Ascending aorta (tissue), 2 donors: ENCODE measurements around the gene UGT2A1. TPM values are rescaled to one million over a fixed set of nuclear protein-coding genes. Genes with fewer than 3 reads are reported as not detected.
"Not testable (repeated sequence)": the region's sequence is repeated elsewhere in the genome, so short reads cannot be mapped to it uniquely, and the experiment has no call there.

Source experiments
- DNase-seq, 2 donors: peaks; one replicate each; pipeline ENCODE4 v3.0.0-alpha.2; 2019; ENCODE audit warnings: low spot score in 2 of 2
- H3K27ac ChIP-seq, 2 donors: fragments of 200-600 bp; sonication (generic); one replicate each; pipeline ENCODE4 v1.5.1; 2016 to 2017; ENCODE audit warnings: mild to moderate bottlenecking in 1 of 2
- H3K27me3 ChIP-seq: fragments of 200-600 bp; sonication (generic); one replicate; pipeline ENCODE4 v1.5.1; 2017
- H3K36me3 ChIP-seq, 2 donors: fragments of 200-600 bp; sonication (generic); one replicate each; pipeline ENCODE4 v1.5.1; 2016
- H3K4me1 ChIP-seq, 2 donors: fragments of 200-600 bp; sonication (generic); one replicate each; pipeline ENCODE4 v1.5.1; 2016 to 2017; ENCODE audit warnings: mild to moderate bottlenecking in 1 of 2
- H3K4me3 ChIP-seq, 2 donors: fragments of 200-600 bp; sonication (generic); one replicate each; pipeline ENCODE4 v1.5.1; 2016 to 2017; ENCODE audit warnings: mild to moderate bottlenecking in 1 of 2
- H3K9me3 ChIP-seq, 2 donors: fragments of 200-600 bp; sonication (generic); one replicate each; pipeline ENCODE4 v1.5.1; 2016
- CTCF ChIP-seq, 3 experiments: fragments of 200-600 bp in 2 of 3; fragments of 450-650 bp in 1 of 3; sonication (generic) in 2 of 3; IDR thresholded peaks; one replicate each; pipeline ENCODE4 v1.5.1; 2016 to 2019; ENCODE audit warnings: antibody characterized with exemption in 3 of 3, mild to moderate bottlenecking in 1 of 3, moderate library complexity in 1 of 3
- intact Hi-C: fragments of 100-400 bp; cut with DNase I; formaldehyde crosslinking; loops from one replicate; pipeline ENCODE4 v1.15.1; 2023
- total RNA-seq: library from RNA; depleted of rRNA; stranded (reverse); fragments of >200 nt; gene quantifications from one replicate; pipeline ENCODE4 v1.1.0, GENCODE V29; 2016

Gene UGT2A1
- total RNA-seq, 1 donor from 2014 or later, result not detected

DNA sequence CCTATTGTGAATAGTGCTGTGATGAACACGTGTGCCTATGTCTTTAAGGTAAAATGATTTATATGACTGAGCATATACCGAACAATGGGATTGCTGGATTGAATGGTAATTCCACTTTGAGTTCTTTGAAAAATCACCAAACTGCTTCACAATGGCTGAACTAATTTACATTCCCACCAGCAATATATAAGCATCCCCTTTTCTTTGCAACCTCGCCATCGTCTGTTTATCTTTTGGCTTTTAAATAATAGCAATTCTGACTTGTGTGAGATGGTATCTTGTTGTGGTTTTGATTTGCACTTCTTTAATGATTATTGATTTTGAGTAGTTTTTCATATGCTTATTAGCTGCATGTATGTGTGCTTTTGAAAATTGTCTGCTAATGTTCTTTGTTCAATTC, 31.8 kb upstream of the UGT2A1 start:
- intact Hi-C loops, result loop anchor here (10.0 kb wide), 1 partner anchor 190 kb away; no protein-coding TSS in a partner anchor
- no peak for DNase-seq

GRCh38 chr4:69668680-69669079, 15.6 kb upstream of the UGT2A1 start:
- no peak overlapping the region for H3K27ac ChIP-seq
- H3K4me1 ChIP-seq, result no peaks in the 10 kb centered on the region
- no peaks in the 10 kb centered on the region for H3K36me3 ChIP-seq
- TF ChIP-seq CTCF (IDR thresholded peaks at IDR 0.05), result no peak
- DNase-seq, result no peak
- intact Hi-C loops, result no loop called here
- no peak overlapping the region for H3K4me3 ChIP-seq
- no peaks in the 10 kb centered on the region for H3K27me3 ChIP-seq
- H3K9me3 ChIP-seq, result no peaks in the 10 kb centered on the region

More for the DNA sequence above, 31.8 kb upstream of the UGT2A1 start:
- H3K4me1 ChIP-seq, result no peaks in the 10 kb centered on the region
- H3K27ac ChIP-seq, result no peak overlapping the region
- no peaks in the 10 kb centered on the region for H3K27me3 ChIP-seq
- no peaks in the 10 kb centered on the region for H3K9me3 ChIP-seq
- no peak for TF ChIP-seq CTCF (IDR thresholded peaks at IDR 0.05)
- no peak overlapping the region for H3K4me3 ChIP-seq
- no peaks in the 10 kb centered on the region for H3K36me3 ChIP-seq

DNA sequence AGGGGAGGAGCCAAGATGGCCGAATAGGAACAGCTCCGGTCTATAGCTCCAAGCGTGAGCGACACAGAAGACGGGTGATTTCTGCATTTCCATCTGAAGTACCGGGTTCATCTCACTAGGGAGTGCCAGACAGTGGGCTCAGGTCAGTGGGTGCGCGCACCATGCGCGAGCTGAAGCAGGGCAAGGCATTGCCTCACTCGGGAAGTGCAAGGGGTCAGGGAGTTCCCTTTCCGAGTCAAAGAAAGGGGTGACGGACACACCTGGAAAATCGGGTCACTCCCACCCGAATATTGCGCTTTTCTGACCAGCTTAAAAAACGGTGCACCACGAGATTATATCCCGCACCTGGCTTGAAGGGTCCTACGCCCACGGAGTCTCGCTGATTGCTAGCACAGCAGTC, 11.0 kb upstream of the UGT2A1 start:
- H3K36me3 ChIP-seq, intact Hi-C loops: not testable (repeated sequence)

DNA sequence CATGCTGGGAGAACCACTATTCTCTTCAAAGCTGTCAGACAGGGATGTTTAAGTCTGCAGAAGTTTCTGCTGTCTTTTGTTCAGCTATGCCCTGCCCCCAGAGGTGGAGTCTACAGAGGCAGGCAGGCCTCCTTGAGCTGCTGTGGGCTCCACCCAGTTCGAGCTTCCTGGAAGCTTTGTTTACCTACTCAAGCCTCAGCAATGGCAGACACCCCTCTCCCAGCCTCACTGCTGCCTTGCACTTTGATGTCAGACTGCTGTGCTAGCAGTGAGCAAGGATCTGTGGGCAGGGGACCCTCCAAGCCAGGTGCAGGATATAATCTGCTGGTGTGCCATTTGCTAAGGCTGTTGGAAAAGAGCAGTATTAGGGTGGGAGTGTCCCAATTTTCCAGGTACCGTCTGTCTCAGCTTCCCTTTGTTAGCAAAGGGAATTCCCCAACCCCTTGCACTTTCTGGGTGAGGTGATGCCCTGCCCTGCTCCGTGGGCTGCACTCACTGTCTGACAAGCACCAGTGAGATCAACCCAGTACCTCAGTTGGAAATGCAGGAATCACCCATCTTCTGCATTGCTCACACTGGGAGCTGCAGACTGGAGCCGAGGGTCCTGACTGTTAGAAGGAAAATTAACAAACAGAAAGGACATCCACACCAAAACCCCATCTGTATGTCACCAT, 8.2 kb upstream of the UGT2A1 start:
- H3K9me3 ChIP-seq, H3K4me3 ChIP-seq, H3K4me1 ChIP-seq, DNase-seq, H3K27ac ChIP-seq, H3K36me3 ChIP-seq, H3K27me3 ChIP-seq, intact Hi-C loops: not testable (repeated sequence)

More for the DNA sequence above, 11.0 kb upstream of the UGT2A1 start:
- H3K27me3 ChIP-seq, H3K4me1 ChIP-seq, H3K27ac ChIP-seq, DNase-seq, H3K9me3 ChIP-seq, H3K4me3 ChIP-seq: not testable (repeated sequence)

DNA sequence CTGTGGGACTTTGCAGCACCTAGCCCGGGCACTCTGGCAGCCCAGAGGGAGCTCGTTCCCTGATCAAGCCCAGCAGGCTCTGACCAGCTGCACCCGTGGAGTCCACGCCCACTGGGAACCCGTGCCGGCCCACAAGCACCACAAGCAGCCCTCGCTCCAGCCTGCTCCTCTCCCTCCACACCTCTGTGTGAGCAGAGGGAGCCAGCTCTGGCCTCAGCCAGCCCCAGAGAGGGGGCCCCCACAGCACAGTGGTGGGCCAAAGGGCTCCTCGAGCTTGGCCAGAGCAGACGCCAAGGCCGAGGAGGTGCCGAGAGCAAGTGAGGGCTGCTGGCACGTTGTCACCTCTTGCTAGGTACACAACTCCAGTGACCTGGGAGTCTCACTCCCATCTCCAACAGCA, 5.1 kb upstream of the UGT2A1 start:
- intact Hi-C loops, result no loop called here
- TF ChIP-seq CTCF (IDR thresholded peaks at IDR 0.05), result no peak
- no peak for DNase-seq
- no peaks in the 10 kb centered on the region for H3K9me3 ChIP-seq
- no peaks in the 10 kb centered on the region for H3K36me3 ChIP-seq
- H3K4me3 ChIP-seq, result no peak overlapping the region
- no peaks in the 10 kb centered on the region for H3K4me1 ChIP-seq
- H3K27ac ChIP-seq, result no peak overlapping the region
- no peaks in the 10 kb centered on the region for H3K27me3 ChIP-seq

DNA sequence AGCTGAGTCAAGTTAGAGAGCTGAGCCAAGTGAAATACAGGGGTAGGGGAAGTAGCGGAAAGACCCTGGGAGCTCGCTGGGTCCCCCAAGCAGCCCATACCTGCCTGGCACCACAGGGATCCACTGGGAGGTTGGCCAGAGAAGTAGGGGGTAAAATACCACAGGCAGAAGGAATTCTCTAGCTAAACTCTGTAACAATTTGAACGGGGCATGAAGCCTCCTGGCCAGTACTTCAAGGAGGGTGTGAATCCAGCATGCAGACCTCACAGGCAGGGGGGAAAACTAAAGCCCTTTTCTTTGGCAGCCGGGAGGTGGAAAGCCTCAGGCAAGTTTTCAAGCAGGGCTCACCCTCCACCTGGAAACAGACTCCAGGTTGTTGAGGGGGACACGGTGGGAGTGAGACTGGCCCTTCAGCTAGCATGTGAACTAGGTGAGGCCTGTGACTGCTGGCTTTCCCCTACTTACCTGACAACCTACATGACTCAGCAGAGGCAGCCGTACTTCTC, 3.7 kb upstream of the UGT2A1 start:
- Histone ChIP-seq H3K27ac (no peak overlapping the region), H3K36me3 (no peaks in the 10 kb centered on the region), H3K4me1 (no peaks in the 10 kb centered on the region), H3K4me3 (no peak overlapping the region), H3K9me3 (no peaks in the 10 kb centered on the region), H3K27me3 (no peaks in the 10 kb centered on the region)
- intact Hi-C loops, result no loop called here
- DNase-seq, result no peak
- TF ChIP-seq CTCF (IDR thresholded peaks at IDR 0.05), result no peak
